NCI-H2227 (cell line): ENCODE results near the gene SERTAD1.

Experiments used
- DNase-seq: peaks from one replicate; lab custom pipeline; 2025; ENCODE audit not compliant: unreplicated experiment; lab: John Stamatoyannopoulos, UW

Gene SERTAD1

DNA sequence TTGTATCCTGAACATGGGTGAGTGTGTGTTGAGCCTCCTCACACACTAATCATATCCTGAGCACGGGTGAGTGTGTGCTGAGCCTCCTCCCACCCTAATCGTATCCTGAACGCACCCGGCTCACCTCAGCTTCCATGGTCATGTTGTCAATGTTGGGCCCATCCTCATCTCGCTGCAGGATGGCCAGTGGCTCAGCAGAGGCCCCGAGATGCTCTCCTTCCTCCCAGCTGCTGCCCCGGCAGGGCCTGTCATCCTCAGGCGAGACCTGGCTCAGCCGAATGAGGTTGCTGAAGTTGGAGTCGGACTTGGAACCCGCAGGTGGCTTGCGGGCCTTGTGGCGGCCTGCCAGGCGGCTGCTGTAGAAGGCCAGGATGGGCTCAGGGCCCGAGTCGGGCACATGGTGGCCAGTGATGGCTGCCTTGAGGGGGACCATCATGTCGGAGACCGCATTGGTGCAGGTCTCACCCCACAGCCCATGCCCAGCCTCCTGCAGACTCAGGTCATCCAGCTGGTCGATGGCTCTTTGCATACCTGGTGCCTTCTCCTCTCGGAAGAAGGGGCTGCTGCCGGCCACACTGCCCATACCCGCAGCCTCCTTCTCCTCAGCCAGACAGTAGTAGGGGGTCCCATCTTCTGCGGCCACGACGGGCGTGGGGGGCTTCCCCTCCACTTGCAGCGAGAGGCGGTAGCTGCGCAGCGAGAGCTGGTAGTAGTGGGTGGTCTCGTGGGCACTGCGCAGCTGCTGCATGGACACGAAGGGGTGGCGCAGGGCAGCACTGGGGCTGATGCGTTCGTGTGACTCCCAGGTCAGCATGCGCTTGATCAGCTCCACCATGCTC is 45.4 kb downstream of the SERTAD1 start:
- no peak for DNase-seq

GRCh38 chr19:40379446-40380198 is 46.2 kb downstream of the SERTAD1 start:
- DNase-seq = no peak

DNA sequence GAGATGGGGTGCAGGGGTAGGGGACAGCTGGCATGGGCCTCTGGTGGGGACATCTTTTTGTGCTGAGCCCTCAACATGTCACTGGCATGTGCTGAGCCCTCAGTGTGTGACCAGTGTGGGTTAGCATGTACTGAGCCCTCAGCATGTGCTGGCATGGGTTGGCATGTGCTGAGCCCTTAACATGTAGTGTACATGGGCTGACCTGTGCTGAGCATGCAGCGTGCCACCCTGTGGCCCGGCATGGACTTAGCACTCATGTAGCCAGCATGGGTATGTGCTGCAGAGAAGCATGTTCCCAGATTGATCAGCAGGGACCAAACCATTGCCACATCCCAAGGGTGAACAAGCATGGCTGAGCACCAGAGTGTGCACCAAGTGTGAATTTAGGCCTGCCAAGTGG is 47.3 kb downstream of the SERTAD1 start:
- no peak for DNase-seq

DNA sequence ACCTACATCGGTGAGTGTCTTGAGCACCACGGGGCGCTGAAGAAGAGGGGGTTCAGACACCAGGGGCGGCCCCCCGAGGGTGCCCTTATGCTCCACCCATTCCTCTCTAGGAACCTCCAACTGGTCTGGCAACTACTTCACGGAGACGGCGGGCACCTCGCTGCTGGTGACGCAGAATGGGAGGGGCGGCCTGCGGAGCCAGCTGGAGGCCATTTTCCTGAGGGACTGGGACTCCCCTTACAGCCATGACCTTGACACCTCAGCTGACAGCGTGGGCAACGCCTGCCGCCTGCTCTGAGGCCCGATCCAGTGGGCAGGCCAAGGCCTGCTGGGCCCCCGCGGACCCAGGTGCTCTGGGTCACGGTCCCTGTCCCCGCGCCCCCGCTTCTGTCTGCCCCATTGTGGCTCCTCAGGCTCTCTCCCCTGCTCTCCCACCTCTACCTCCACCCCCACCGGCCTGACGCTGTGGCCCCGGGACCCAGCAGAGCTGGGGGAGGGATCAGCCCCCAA is 47.9 kb downstream of the SERTAD1 start:
- DNase-seq = no peak

GRCh38 chr19:40376286-40376862 is 49.4 kb downstream of the SERTAD1 start:
- DNase-seq = no peak

DNA sequence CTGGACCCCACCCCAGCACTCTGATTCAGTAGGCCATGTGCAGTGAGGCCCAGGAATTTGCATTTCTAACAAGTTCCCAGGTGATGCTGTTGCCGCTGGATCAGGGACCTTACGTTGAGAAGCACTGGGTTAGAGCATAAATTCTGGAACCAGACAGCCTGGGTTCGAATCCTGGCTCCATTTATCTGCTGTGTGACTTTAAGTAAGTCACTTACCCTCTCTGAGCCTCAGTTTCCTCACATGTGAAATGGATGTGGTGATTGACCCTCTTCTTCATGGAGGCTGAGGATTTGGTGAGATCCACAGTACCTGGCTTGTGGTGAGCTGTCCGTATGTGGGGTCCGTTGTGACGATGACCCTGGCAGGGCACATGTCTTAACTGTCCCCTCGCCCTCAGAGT is 51.7 kb downstream of the SERTAD1 start:
- no peak for DNase-seq

GRCh38 chr19:40371802-40372122 is 54.0 kb downstream of the SERTAD1 start:
- no peak for DNase-seq
